MM.1S (cell line): ENCODE data around the gene ARHGEF1.

ENCODE experiments used
- DNase-seq: peaks from one replicate; pipeline ENCODE4 v3.0.0-alpha.2; 2015
- H2AFZ ChIP-seq: fragments of 300-600 bp; sonication (generic); 2 replicates; pipeline ENCODE4 v1.6.0; 2016; ENCODE audit warnings: antibody characterized with exemption, low read length
- H3F3A ChIP-seq: fragments of 300-600 bp; sonication (generic); 2 replicates; pipeline ENCODE4 v1.6.1; 2016; ENCODE audit warnings: mild to moderate bottlenecking, antibody characterized with exemption, low read length, moderate library complexity, mixed read lengths; ENCODE audit not compliant: insufficient read depth
- H3K27ac ChIP-seq: fragments of 300-600 bp; sonication (generic); 2 replicates; pipeline ENCODE4 v1.5.1; 2016; ENCODE audit warnings: mild to moderate bottlenecking, low read length
- H3K27me3 ChIP-seq: fragments of 300-600 bp; sonication (generic); replicated peaks from 2 replicates; pipeline ENCODE4 v1.6.0; 2016; ENCODE audit warnings: low read length; ENCODE audit not compliant: insufficient read depth
- H3K36me3 ChIP-seq: fragments of 300-600 bp; sonication (generic); replicated peaks from 2 replicates; pipeline ENCODE4 v1.6.1; 2016; ENCODE audit warnings: mild to moderate bottlenecking, low read length, mixed read lengths; ENCODE audit not compliant: insufficient read depth
- H3K4me1 ChIP-seq: fragments of 300-600 bp; sonication (generic); 2 replicates; pipeline ENCODE4 v1.6.1; 2016; ENCODE audit warnings: low read length, mixed read lengths
- H3K4me2 ChIP-seq: fragments of 300-600 bp; sonication (generic); 2 replicates; pipeline ENCODE4 v1.6.0; 2016; ENCODE audit warnings: low read depth, low read length
- H3K4me3 ChIP-seq: fragments of 300-600 bp; sonication (generic); 2 replicates; pipeline ENCODE4 v1.5.1; 2016; ENCODE audit warnings: low read length, mixed read lengths
- H3K79me2 ChIP-seq: fragments of 300-600 bp; sonication (generic); 2 replicates; pipeline ENCODE4 v1.6.1; 2016; ENCODE audit warnings: mixed run types, low read length, mixed read lengths
- H3K9ac ChIP-seq: fragments of 300-600 bp; sonication (generic); 2 replicates; pipeline ENCODE4 v1.6.1; 2016; ENCODE audit warnings: low read length, mixed read lengths
- H3K9me2 ChIP-seq: fragments of 300-600 bp; sonication (generic); replicated peaks from 2 replicates; pipeline ENCODE4 v1.6.1; 2016; ENCODE audit warnings: mild to moderate bottlenecking, low read length, mixed read lengths; ENCODE audit not compliant: insufficient read depth
- H3K9me3 ChIP-seq: fragments of 300-600 bp; sonication (generic); replicated peaks from 2 replicates; pipeline ENCODE4 v1.6.1; 2016; ENCODE audit warnings: mild to moderate bottlenecking, low read length, mixed read lengths; ENCODE audit not compliant: insufficient read depth
- H4K20me1 ChIP-seq: fragments of 300-600 bp; sonication (generic); 2 replicates; pipeline ENCODE4 v1.6.1; 2016; ENCODE audit warnings: mild to moderate bottlenecking, low read length, moderate library complexity, mixed read lengths; ENCODE audit not compliant: insufficient read depth
- EZH2 ChIP-seq: fragments of 300-600 bp; sonication (generic); optimal IDR thresholded peaks from 2 replicates; pipeline ENCODE3; 2017; ENCODE audit warnings: low read depth, mild to moderate bottlenecking, antibody characterized with exemption, low read length, mixed read lengths
- EZH2phosphoT487 ChIP-seq: fragments of 300-600 bp; sonication (generic); IDR thresholded peaks from 2 replicates; pipeline ENCODE4 v1.6.1; 2018; ENCODE audit warnings: antibody characterized with exemption, low read length
- TF ChIP-seq, protein P1 (sequence below): fragments of 300-600 bp; sonication (generic); IDR thresholded peaks from 2 replicates; pipeline ENCODE4 v1.5.1; 2016; ENCODE audit warnings: antibody characterized with exemption, low read length, mixed read lengths

ARHGEF1 gene

GRCh38 chr19:41882568-41883462 lies at the start of gene ARHGEF1:
TSS of gene ARHGEF1 (plus strand) at chr19:41883184. CDS start at chr19:41888083, 4,899 bp downstream.
- Histone ChIP-seq H3K4me2 (peak within 1 kb of the TSS; percentile 85), H3K9ac (peak within 1 kb of the TSS; percentile 85), H4K20me1 (no peaks in the 10 kb centered on the region), H3K4me1 (peaks cover 17% of the 10 kb centered on the region), H3K79me2 (peaks cover 40% of the 10 kb centered on the region), H3K9me2 (no peaks in the 10 kb centered on the region), H3K36me3 (no peaks in the 10 kb centered on the region), H3K4me3 (peak within 1 kb of the TSS; percentile 90), H3K27ac (peak within 1 kb of the TSS; percentile 50; the same call in 1 of the 2 replicates), H2AFZ (peak within 1 kb of the TSS; percentile 89), H3K9me3 (no peaks in the 10 kb centered on the region), H3F3A (peaks cover 14% of the 10 kb centered on the region), H3K27me3 (no peaks in the 10 kb centered on the region)
- peak; percentile 46 for DNase-seq
- TF ChIP-seq EZH2: no peak
- TF ChIP-seq, protein P1, sequence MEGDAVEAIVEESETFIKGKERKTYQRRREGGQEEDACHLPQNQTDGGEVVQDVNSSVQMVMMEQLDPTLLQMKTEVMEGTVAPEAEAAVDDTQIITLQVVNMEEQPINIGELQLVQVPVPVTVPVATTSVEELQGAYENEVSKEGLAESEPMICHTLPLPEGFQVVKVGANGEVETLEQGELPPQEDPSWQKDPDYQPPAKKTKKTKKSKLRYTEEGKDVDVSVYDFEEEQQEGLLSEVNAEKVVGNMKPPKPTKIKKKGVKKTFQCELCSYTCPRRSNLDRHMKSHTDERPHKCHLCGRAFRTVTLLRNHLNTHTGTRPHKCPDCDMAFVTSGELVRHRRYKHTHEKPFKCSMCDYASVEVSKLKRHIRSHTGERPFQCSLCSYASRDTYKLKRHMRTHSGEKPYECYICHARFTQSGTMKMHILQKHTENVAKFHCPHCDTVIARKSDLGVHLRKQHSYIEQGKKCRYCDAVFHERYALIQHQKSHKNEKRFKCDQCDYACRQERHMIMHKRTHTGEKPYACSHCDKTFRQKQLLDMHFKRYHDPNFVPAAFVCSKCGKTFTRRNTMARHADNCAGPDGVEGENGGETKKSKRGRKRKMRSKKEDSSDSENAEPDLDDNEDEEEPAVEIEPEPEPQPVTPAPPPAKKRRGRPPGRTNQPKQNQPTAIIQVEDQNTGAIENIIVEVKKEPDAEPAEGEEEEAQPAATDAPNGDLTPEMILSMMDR: no peak
- no peak for TF ChIP-seq EZH2phosphoT487

GRCh38 chr19:41837981-41838708 lies 44.8 kb upstream of the ARHGEF1 start:
- H3K9me3 ChIP-seq: no peaks in the 10 kb centered on the region
- H3K27ac ChIP-seq: no peak overlapping the region
- no peak overlapping the region for H3K4me3 ChIP-seq
- H3K27me3 ChIP-seq: peaks cover 76% of the 10 kb centered on the region
- H3F3A ChIP-seq: no peaks in the 10 kb centered on the region
- TF ChIP-seq EZH2 (no peak), EZH2phosphoT487 (no peak)
- TF ChIP-seq, protein P1: no peak
- no peak overlapping the region for H2AFZ ChIP-seq
- no peak overlapping the region for H3K9ac ChIP-seq
- H3K4me2 ChIP-seq: no peak overlapping the region
- no peaks in the 10 kb centered on the region for H4K20me1 ChIP-seq
- H3K9me2 ChIP-seq: no peaks in the 10 kb centered on the region
- H3K79me2 ChIP-seq: no peaks in the 10 kb centered on the region
- no peaks in the 10 kb centered on the region for H3K36me3 ChIP-seq
- no peak for DNase-seq
- H3K4me1 ChIP-seq: no peaks in the 10 kb centered on the region

DNA sequence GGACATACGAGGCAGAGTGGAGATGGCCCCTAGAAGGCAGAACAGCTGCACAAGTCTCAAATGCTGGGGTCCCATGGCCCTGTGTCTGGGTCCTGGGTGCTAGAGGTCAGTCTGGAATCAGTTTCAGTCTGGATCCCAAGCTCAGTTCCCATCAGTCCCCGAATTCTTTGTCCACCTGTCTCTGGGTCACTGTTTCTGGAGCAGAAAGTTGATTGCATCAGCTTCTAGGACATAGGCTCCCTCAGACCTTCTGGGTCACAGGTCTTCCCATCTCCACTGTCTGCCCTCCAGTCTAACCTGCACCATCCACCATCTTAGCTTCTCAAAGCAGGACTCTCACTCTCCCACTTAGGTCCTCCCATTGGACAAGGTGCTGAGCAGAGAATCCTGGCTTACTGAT lies 43.8 kb upstream of the ARHGEF1 start:
- no peak overlapping the region for H2AFZ ChIP-seq

More for the DNA sequence above, 43.8 kb upstream of the ARHGEF1 start:
- H3F3A ChIP-seq: no peaks in the 10 kb centered on the region
- H3K4me1 ChIP-seq: no peaks in the 10 kb centered on the region
- no peak overlapping the region for H3K27ac ChIP-seq
- H3K9ac ChIP-seq: no peak overlapping the region
- H4K20me1 ChIP-seq: no peaks in the 10 kb centered on the region
- TF ChIP-seq EZH2phosphoT487 (no peak), EZH2 (no peak)
- TF ChIP-seq, protein P1: no peak
- H3K27me3 ChIP-seq: peaks cover 84% of the 10 kb centered on the region
- H3K9me2 ChIP-seq: no peaks in the 10 kb centered on the region
- no peaks in the 10 kb centered on the region for H3K79me2 ChIP-seq
- no peaks in the 10 kb centered on the region for H3K9me3 ChIP-seq
- no peaks in the 10 kb centered on the region for H3K36me3 ChIP-seq
- DNase-seq: no peak
- no peak overlapping the region for H3K4me2 ChIP-seq
- H3K4me3 ChIP-seq: no peak overlapping the region
